WERI-Rb-1 (cell line): ENCODE measurements around the gene PRKG2.

ENCODE experiments used
- DNase-seq: peaks from one replicate; pipeline ENCODE4 v3.0.0-alpha.2; 2020
- H3K27ac ChIP-seq: fragments of 250-450 bp; sonication (Bioruptor Pico); 2 replicates; pipeline ENCODE4 v1.5.1; 2020; ENCODE audit warnings: mild to moderate bottlenecking, moderate library complexity
- H3K27me3 ChIP-seq: fragments of 250-450 bp; sonication (Bioruptor Pico); 2 replicates; pipeline ENCODE4 v1.5.1; 2021; ENCODE audit warnings: mild to moderate bottlenecking, low read depth, moderate library complexity; ENCODE audit not compliant: insufficient read depth, severe bottlenecking
- H3K36me3 ChIP-seq: fragments of 250-450 bp; sonication (Bioruptor Pico); 2 replicates; pipeline ENCODE4 v1.5.1; 2020; ENCODE audit warnings: mild to moderate bottlenecking, moderate library complexity
- H3K4me3 ChIP-seq: 2 replicates; pipeline ENCODE4 v1.5.1; 2011; ENCODE audit warnings: low read depth, mild to moderate bottlenecking, control low read depth, low read length
- H3K9me3 ChIP-seq: fragments of 250-450 bp; sonication (Bioruptor Pico); 2 replicates; pipeline ENCODE4 v1.5.1; 2021; ENCODE audit warnings: mild to moderate bottlenecking, moderate library complexity; ENCODE audit not compliant: severe bottlenecking
- CTCF ChIP-seq: IDR thresholded peaks from 2 replicates; pipeline ENCODE4 v1.5.1; 2011; ENCODE audit warnings: low read depth, mild to moderate bottlenecking, control low read depth, inconsistent platforms, low read length

Gene PRKG2

GRCh38 chr4:81096566-81096965 lies 118.5 kb downstream of the PRKG2 start:
- no peaks in the 10 kb centered on the region for H3K27me3 ChIP-seq
- no peak for TF ChIP-seq CTCF
- H3K9me3 ChIP-seq, result no peaks in the 10 kb centered on the region
- H3K27ac ChIP-seq, result no peak overlapping the region
- H3K36me3 ChIP-seq, result no peaks in the 10 kb centered on the region
- no peak overlapping the region for H3K4me3 ChIP-seq
- no peak for DNase-seq

DNA sequence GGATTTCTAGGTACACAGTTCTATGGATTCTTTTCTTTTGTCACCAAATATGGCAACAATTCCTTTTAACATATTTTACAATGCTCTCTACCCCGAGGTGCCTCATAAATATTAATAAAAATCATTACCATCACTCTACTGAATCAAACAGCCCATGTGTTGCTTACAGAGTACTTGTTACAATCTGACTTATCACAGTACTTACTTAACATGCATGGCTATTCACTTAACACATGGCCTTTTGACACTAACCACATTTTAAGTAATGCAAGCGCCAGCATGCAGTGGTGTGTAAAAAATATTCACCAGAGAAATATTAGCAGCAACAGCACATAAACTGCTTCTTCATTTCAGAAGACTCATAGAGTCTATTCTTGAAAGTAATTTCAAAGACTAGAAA lies 119.6 kb downstream of the PRKG2 start:
- no peak overlapping the region for H3K27ac ChIP-seq
- DNase-seq, result no peak
- H3K4me3 ChIP-seq, result no peak overlapping the region
- H3K9me3 ChIP-seq, result no peaks in the 10 kb centered on the region
- no peaks in the 10 kb centered on the region for H3K36me3 ChIP-seq
- no peak for TF ChIP-seq CTCF
- no peaks in the 10 kb centered on the region for H3K27me3 ChIP-seq

DNA sequence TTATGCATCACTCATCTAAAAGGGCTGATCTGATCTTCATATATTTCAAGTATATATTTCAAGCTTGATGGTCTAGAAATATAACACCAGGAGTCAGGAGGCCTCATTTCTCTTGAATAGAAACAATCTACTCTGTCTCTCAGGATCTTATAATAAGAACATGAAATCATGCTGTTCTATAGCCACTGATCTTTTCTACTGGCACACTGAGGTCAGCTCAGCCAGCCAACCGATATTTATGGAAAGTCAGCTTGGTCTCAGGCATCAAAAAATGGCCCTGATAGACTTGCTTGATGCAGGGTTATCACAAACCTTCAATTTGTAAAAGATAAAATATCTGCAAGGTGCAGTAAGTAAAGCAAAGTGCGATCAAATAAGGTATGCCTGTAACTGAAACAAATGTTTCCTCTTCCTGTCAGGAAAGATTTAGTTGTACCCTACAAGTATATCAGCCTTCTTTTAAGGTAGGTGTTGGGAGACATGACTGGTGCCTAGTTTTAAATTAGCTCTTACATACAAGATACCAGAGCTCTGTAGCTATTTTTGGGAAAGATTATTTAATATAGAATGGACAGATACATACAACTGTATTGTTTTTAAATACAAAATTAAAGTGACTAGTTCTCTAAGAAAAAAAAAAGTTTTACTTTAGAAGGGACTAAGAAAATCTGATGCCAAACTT lies 121.2 kb downstream of the PRKG2 start:
- Histone ChIP-seq H3K27ac (no peak overlapping the region), H3K4me3 (no peak overlapping the region), H3K36me3 (no peaks in the 10 kb centered on the region), H3K9me3 (no peaks in the 10 kb centered on the region), H3K27me3 (no peaks in the 10 kb centered on the region)
- TF ChIP-seq CTCF, result no peak
- no peak for DNase-seq

DNA sequence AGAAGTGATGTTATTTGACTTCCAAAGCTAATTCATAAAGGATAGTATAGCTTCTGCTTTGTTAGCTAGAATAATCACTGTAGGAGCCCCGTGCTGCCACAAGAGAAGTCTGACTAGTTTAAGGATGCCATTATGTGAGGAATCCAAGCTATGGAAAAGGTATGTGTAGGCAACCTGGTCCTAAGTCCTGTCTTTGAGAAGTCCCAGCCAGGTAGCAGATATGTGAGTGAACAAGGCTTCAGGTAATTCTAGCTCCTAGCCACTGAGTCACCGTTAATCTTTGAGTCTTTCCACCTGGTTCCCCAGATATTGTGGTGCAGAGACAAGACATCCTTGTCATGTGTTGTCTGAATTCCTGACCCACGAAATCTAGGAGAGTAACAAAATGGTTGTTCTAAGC lies 129.0 kb downstream of the PRKG2 start:
- Histone ChIP-seq H3K9me3 (no peaks in the 10 kb centered on the region), H3K4me3 (no peak overlapping the region), H3K36me3 (no peaks in the 10 kb centered on the region), H3K27ac (no peak overlapping the region), H3K27me3 (no peaks in the 10 kb centered on the region)
- TF ChIP-seq CTCF, result no peak
- no peak for DNase-seq

DNA sequence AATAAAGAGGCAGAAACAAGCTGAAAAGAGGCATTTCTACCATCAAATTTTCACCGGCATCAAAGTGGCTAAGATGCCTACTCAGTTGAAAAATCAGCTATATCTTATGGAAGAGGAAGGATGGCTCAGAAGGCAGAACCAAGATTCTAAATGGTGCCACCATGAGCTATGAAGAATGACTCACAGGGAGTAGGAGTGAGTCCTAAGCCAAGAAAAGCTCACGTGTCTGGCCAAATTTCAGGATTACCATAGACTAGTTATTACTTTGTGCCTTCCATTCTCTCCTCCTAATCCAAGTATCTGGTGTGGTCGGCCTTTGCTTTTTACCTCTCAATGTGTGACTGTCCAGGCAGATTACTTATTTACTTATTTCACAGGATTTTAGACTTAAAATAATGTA lies 129.7 kb downstream of the PRKG2 start:
- H3K36me3 ChIP-seq, result no peaks in the 10 kb centered on the region
- no peak overlapping the region for H3K4me3 ChIP-seq
- no peak for TF ChIP-seq CTCF
- DNase-seq, result no peak
- no peaks in the 10 kb centered on the region for H3K27me3 ChIP-seq
- no peaks in the 10 kb centered on the region for H3K9me3 ChIP-seq
- H3K27ac ChIP-seq, result no peak overlapping the region

DNA sequence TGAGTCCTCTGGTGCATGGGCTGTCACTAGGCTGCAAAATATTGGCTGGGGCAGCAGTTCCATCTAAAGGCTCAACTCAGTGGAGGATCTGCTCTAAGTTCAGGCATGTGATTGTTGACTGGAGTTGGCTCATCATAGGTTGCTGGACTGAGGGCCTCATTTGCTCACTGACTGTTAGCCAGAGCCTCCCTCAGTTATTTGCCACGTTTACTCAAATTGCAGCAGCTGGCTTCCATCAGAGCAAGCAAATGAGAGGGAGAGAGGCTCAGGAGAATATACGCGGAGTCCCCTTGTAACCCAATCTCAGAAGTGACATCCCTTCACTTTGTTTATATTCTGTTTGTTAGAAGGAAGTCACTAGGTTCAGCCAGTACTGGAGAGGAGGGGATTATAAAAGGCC lies 130.4 kb downstream of the PRKG2 start:
- H3K9me3 ChIP-seq, result no peaks in the 10 kb centered on the region
- H3K4me3 ChIP-seq, result no peak overlapping the region
- TF ChIP-seq CTCF, result no peak
- no peaks in the 10 kb centered on the region for H3K36me3 ChIP-seq
- no peak for DNase-seq
- H3K27me3 ChIP-seq, result no peaks in the 10 kb centered on the region
- no peak overlapping the region for H3K27ac ChIP-seq
